Measurements from ENCODE around the gene SUSD6.

The SUSD6 gene

DNA sequence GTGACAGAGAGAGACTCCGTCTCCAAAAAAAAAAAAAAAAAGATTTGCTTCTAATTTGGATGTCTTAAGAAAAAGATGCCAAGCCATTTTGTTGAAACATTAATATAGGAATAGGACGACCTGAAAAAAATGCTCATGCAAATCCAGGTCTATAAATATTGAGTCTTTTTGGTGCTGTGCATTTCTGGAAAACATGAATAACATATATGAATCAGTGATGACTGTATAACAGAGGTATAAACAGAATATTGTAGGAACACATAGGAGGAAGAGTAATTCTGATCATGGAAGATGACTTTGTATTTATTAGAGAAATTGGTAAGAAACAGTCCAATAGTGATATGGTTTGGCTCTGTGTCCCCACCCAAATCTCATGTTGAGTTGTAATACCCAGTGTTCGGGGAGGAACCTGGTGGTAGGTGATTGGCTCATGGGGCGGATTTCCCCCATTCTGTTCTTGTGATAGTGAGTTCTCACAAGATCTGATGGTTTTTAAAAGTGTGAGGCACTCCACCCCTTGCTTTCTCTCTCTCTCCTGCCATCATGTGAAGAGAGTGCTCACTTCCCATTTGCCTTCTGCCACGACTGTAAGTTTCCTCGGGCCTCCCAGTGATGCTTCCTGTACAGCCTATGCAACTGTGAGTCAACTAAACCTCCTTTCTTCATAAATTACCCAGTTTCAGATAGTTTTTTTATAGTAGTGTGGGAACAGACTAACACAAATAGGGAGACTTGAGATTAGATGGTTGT lies 152.5 kb downstream of the SUSD6 start:
- DNase-seq (ENCODE audit: low read depth): peak; percentile 48

Measured in amniotic epithelial cell (primary cell).